GM12872 (cell line): Measurements from ENCODE around the gene NCAPD3.

Experiments
- CTCF ChIP-seq: IDR thresholded peaks from 3 replicates; pipeline ENCODE4 v1.5.1; 2011; ENCODE audit warnings: low read depth, mild to moderate bottlenecking, low read length, moderate library complexity; ENCODE audit not compliant: insufficient read depth

Gene NCAPD3

GRCh38 chr11:134120143-134120850 is 103.5 kb downstream of the NCAPD3 start:
- TF ChIP-seq CTCF: no peak

DNA sequence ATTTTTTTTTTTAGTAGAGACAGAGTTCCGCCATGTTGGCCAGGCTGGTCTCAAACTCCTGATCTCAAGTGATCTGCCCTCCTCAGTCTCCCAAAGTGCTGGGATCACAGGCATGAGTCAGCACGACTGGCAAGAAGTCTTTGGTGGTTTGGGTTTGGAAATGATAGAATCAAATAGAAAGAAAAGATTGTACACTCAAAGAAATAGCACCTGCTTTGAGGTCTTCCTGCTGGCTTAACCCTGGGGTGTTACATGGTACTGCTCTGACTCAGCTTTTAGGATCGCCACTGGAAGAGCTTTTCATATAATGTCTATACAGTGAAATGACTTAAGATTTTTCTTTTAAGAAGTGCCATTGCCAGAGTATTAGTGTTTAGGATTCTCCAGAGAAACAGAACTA is 104.7 kb downstream of the NCAPD3 start:
- TF ChIP-seq CTCF: no peak

DNA sequence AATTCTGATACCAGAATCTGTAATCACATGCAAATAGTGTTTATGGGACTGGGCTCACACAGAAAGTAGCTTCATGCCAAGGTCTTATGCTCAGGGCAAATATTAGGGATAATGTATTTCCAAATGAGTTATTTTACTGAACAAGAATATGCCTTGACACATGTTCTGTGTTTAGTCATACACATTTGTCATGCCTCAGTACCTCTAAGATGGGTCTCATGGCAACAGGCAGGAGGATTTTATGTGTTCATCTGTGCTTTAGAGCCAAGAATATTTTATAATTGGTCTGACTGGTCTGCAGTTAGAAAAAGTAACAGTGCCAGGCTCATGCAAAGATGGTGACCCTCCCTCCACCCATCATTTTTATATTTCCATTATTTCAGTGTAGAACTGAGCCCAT is 105.8 kb downstream of the NCAPD3 start:
- no peak for TF ChIP-seq CTCF

- no peak for TF ChIP-seq CTCF
Measured at GRCh38 chr11:134116210-134116609, 107.6 kb downstream of the NCAPD3 start.

- no peak for TF ChIP-seq CTCF
Measured at GRCh38 chr11:134110252-134110815, 113.4 kb downstream of the NCAPD3 start.
